GM12892 (cell line): ENCODE measurements around the gene CAPRIN1.

ENCODE experiments used
- POLR2AphosphoS5 ChIP-seq: IDR thresholded peaks from 2 replicates; pipeline ENCODE4 v1.6.1; 2011; ENCODE audit warnings: low read depth, low read length, control low read depth
- TAF1 ChIP-seq: IDR thresholded peaks from 2 replicates; pipeline ENCODE4 v1.6.1; 2011; ENCODE audit warnings: low read depth, mild to moderate bottlenecking, control low read depth, low read length, borderline replicate concordance

DNA sequence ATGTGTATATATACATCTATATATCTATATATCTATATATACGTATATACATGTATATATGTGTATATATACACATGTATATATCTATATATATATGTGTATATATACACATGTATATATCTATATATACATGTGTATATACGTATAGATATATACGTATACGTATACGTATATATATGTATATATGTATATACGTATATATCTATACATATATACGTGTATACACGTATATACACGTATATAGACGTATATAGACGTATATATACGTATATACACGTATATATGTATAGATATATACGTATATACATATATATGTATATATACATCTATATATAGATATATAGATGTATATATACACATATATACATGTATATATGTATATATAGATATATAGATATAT is 25.1 kb upstream of the CAPRIN1 start:
- TF ChIP-seq POLR2AphosphoS5 (no peak), TAF1 (no peak)
